ENCODE data around the gene SAMD3. TPM values are rescaled to one million over a fixed set of nuclear protein-coding genes. Genes with fewer than 3 reads are reported as not detected.

Gene SAMD3
- total and polyA plus RNA-seq, 2 of the 13 experiments (the other 11 are each of a cell fraction or from before 2014, with no cell fraction given): not detected

DNA sequence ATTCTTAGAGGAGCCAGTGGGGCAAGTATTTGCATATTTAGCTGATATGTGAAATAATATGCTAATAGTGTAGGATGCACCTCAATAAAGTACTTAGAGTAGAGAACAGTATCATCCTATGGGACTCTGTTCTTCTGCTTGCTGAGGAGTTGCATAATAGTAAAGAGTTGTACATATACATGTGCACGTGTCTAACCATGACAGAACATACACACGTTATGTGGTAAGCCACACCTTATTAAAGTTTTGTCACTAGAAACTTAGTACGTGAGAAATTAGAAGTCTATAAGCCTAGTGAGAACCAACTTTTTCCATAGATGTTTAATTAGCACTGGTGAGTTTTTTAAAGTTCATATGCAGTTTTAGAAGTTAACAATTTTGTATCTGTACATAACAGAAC lies 123.6 kb downstream of the SAMD3 start:
- ATAC-seq: no peak
- ChIA-PET POLR2A (no interaction called here), CTCF (ENCODE audit: low intra/inter-chr PET ratio, low total read pairs) (no interaction called here)
- intact Hi-C loops (cut with micrococcal nuclease; ENCODE audit: unreplicated experiment) (no loop called here), in situ Hi-C loops (cut with HindIII; ENCODE audit: extremely low pct_ligation_motif_present, low pct_unique_long_range_greater_than_20kb) (no loop called here)
- FAIRE-seq: no peak
- no peaks in the 10 kb centered on the region for H3K9me3 ChIP-seq (ENCODE audit: low read length)
- H3K4me2 ChIP-seq (ENCODE audit: low read depth, low read length): no peak overlapping the region
- H3K27ac ChIP-seq (ENCODE audit: extremely low read length, insufficient read depth, low read length): no peak overlapping the region
- BruUV-seq (replicated peaks): no TSS peak
- no peaks in the 10 kb centered on the region for H3K4me1 ChIP-seq (ENCODE audit: insufficient read depth, low read length)
- no peaks in the 10 kb centered on the region for H4K20me1 ChIP-seq (ENCODE audit: insufficient read depth, low read length)
- TF ChIP-seq, protein P1, sequence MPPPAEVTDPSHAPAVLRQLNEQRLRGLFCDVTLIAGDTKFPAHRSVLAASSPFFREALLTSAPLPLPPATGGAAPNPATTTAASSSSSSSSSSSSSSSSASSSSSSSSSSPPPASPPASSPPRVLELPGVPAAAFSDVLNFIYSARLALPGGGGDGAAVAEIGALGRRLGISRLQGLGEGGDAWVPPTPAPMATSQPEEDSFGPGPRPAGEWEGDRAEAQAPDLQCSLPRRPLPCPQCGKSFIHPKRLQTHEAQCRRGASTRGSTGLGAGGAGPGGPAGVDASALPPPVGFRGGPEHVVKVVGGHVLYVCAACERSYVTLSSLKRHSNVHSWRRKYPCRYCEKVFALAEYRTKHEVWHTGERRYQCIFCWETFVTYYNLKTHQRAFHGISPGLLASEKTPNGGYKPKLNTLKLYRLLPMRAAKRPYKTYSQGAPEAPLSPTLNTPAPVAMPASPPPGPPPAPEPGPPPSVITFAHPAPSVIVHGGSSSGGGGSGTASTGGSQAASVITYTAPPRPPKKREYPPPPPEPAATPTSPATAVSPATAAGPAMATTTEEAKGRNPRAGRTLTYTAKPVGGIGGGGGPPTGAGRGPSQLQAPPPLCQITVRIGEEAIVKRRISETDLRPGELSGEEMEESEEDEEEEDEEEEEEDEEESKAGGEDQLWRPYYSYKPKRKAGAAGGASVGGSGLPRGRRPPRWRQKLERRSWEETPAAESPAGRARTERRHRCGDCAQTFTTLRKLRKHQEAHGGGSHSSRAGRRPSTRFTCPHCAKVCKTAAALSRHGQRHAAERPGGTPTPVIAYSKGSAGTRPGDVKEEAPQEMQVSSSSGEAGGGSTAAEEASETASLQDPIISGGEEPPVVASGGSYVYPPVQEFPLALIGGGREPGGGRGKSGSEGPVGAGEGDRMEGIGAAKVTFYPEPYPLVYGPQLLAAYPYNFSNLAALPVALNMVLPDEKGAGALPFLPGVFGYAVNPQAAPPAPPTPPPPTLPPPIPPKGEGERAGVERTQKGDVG (CRISPR knock-in tag; IDR thresholded peaks at IDR 0.05; ENCODE audit: borderline replicate concordance): no peak
- TF ChIP-seq POLR2A (IDR thresholded peaks at IDR 0.05; ENCODE audit: insufficient read depth in 1 of 2, low read depth in 2 of 2, low read length in 2 of 2): no peak
- no peak overlapping the region for H2AFZ ChIP-seq (ENCODE audit: low read length)
- DNase-seq (ENCODE audit: low spot score): no peak
- no peak overlapping the region for H3K4me3 ChIP-seq (replicated peaks in 1 of 3; ENCODE audit: insufficient read depth in 1 of 3, low read depth in 2 of 3, low read length in 3 of 3)
- no peaks in the 10 kb centered on the region for H3K36me3 ChIP-seq (replicated peaks in 1 of 2; ENCODE audit: control insufficient read depth in 1 of 2, insufficient read depth in 2 of 2, low read length in 2 of 2)
- H3K9ac ChIP-seq (ENCODE audit: insufficient read depth, low read depth, low read length): no peak overlapping the region
- whole genome bisulfite sequencing (ENCODE audit: low lambda C conversion rate): 54% methylated on average over 3 of the region's 3 CpGs
- H3K27me3 ChIP-seq (ENCODE audit: control insufficient read depth in 1 of 2, insufficient read depth in 2 of 2, low read length in 2 of 2): no peaks in the 10 kb centered on the region
- H3K79me2 ChIP-seq (ENCODE audit: insufficient read depth, low read length): no peaks in the 10 kb centered on the region

DNA sequence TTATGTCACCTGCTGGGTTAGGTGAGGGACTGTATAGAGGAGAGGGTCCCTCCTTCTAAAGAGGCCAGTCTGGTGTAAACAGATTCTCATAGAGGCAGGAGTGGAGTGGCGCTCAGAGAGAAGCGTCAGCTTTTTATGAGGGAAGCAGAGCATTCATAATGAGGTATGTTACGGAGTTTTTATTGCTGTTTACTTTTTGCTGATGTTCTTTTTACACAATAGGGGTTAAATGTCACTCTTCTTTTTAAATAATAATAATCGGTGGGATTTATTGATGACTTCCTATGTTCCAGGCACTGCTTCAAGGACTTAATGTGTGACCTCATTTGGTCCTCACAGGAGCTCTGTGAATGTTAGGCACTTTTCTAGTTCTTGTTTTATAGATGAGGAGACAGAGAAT lies 124.4 kb downstream of the SAMD3 start:
- intact Hi-C loops (cut with micrococcal nuclease; ENCODE audit: unreplicated experiment) (no loop called here), in situ Hi-C loops (cut with HindIII; ENCODE audit: extremely low pct_ligation_motif_present, low pct_unique_long_range_greater_than_20kb) (no loop called here)
- Histone ChIP-seq H3K9me3 (ENCODE audit: low read length) (no peaks in the 10 kb centered on the region), H4K20me1 (ENCODE audit: insufficient read depth, low read length) (no peaks in the 10 kb centered on the region), H3K27me3 (ENCODE audit: control insufficient read depth in 1 of 2, insufficient read depth in 2 of 2, low read length in 2 of 2) (no peaks in the 10 kb centered on the region), H3K27ac (ENCODE audit: extremely low read length, insufficient read depth, low read length) (no peak overlapping the region), H3K9ac (ENCODE audit: insufficient read depth, low read depth, low read length) (no peak overlapping the region), H2AFZ (ENCODE audit: low read length) (no peak overlapping the region), H3K4me1 (ENCODE audit: insufficient read depth, low read length) (no peaks in the 10 kb centered on the region), H3K79me2 (ENCODE audit: insufficient read depth, low read length) (no peaks in the 10 kb centered on the region), H3K4me2 (ENCODE audit: low read depth, low read length) (no peak overlapping the region), H3K4me3 (replicated peaks in 1 of 3; ENCODE audit: insufficient read depth in 1 of 3, low read depth in 2 of 3, low read length in 3 of 3) (no peak overlapping the region), H3K36me3 (replicated peaks in 1 of 2; ENCODE audit: control insufficient read depth in 1 of 2, insufficient read depth in 2 of 2, low read length in 2 of 2) (no peaks in the 10 kb centered on the region)
- FAIRE-seq (no peak), DNase-seq (ENCODE audit: low spot score) (no peak), ATAC-seq (no peak)
- WGBS (ENCODE audit: low lambda C conversion rate): 72% methylated on average over 4 of the region's 4 CpGs
- CTCF ChIA-PET (ENCODE audit: low intra/inter-chr PET ratio, low total read pairs): no interaction called here
- POLR2A ChIA-PET: no interaction called here
- no TSS peak for BruUV-seq (replicated peaks)
- no peak for TF ChIP-seq KLF9 (CRISPR knock-in tag; IDR thresholded peaks at IDR 0.05; ENCODE audit: low read depth)
- no peak for TF ChIP-seq ZNF160 (CRISPR knock-in tag; IDR thresholded peaks at IDR 0.05)
- no peak for TF ChIP-seq PRPF4 (IDR thresholded peaks at IDR 0.05; ENCODE audit: low read depth, low read length, poor library complexity, severe bottlenecking)
- TF ChIP-seq ZNF878 (CRISPR knock-in tag; IDR thresholded peaks at IDR 0.05): no peak
- no peak for TF ChIP-seq IKZF4 (CRISPR knock-in tag; IDR thresholded peaks at IDR 0.05; ENCODE audit: borderline replicate concordance, low read depth, not compliant biosample characterization)
- TF ChIP-seq EP300 (IDR thresholded peaks at IDR 0.05; ENCODE audit: low read depth in 2 of 2, low read length in 2 of 2): no peak
- TF ChIP-seq EP300 (CRISPR knock-in tag; IDR thresholded peaks at IDR 0.05; ENCODE audit: borderline replicate concordance): no peak
- no peak for TF ChIP-seq ZBTB1 (CRISPR knock-in tag; IDR thresholded peaks at IDR 0.05; ENCODE audit: borderline replicate concordance)
- TF ChIP-seq, protein P2, sequence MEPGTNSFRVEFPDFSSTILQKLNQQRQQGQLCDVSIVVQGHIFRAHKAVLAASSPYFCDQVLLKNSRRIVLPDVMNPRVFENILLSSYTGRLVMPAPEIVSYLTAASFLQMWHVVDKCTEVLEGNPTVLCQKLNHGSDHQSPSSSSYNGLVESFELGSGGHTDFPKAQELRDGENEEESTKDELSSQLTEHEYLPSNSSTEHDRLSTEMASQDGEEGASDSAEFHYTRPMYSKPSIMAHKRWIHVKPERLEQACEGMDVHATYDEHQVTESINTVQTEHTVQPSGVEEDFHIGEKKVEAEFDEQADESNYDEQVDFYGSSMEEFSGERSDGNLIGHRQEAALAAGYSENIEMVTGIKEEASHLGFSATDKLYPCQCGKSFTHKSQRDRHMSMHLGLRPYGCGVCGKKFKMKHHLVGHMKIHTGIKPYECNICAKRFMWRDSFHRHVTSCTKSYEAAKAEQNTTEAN (CRISPR knock-in tag; conservative IDR thresholded peaks at IDR 0.05): no peak
- TF ChIP-seq ZNF530 (CRISPR knock-in tag; IDR thresholded peaks at IDR 0.05; ENCODE audit: low read depth): no peak
- TF ChIP-seq MED8 (CRISPR knock-in tag; IDR thresholded peaks at IDR 0.05; ENCODE audit: insufficient replicate concordance): no peak
